Chondrocyte (in vitro differentiated cells): Measurements from ENCODE around the gene BBS1. TPM values are rescaled to one million over a fixed set of nuclear protein-coding genes. Genes with fewer than 3 reads are reported as not detected.

Experiments used
- DNase-seq: peaks from one replicate; pipeline ENCODE4 v3.0.0; 2021; ENCODE audit warnings: mixed read lengths, low spot score
- H3K27ac Mint-ChIP-seq: one replicate; pipeline ENCODE4 v1.8.0; 2021; ENCODE audit warnings: mild to moderate bottlenecking, moderate library complexity, mixed read lengths; ENCODE audit not compliant: unreplicated experiment
- H3K27me3 Mint-ChIP-seq: 2 replicates; pipeline ENCODE4 v1.8.0; 2021; ENCODE audit warnings: low read depth, mixed read lengths
- H3K36me3 Mint-ChIP-seq: 2 replicates; pipeline ENCODE4 v1.8.0; 2021; ENCODE audit warnings: low read depth, mixed read lengths
- H3K4me1 Mint-ChIP-seq: 2 replicates; pipeline ENCODE4 v1.8.0; 2021; ENCODE audit warnings: low read depth, mild to moderate bottlenecking, mixed read lengths
- H3K4me3 Mint-ChIP-seq: one replicate; pipeline ENCODE4 v1.8.0; 2021; ENCODE audit warnings: mild to moderate bottlenecking, moderate library complexity, mixed read lengths; ENCODE audit not compliant: unreplicated experiment
- H3K9me3 Mint-ChIP-seq: 2 replicates; pipeline ENCODE4 v1.8.0; 2021; ENCODE audit warnings: low read depth, mixed read lengths
- total RNA-seq: library from RNA; stranded (reverse); gene quantifications from 3 replicates; pipeline ENCODE4 v1.2.1, GENCODE V29; 2021
- TF ChIP-seq, protein P1 (sequence below): fragments of 200-600 bp; sonication (generic); IDR thresholded peaks from 2 replicates; pipeline ENCODE4 v1.5.0; 2021; ENCODE audit warnings: antibody characterized with exemption, mild to moderate bottlenecking, moderate library complexity

The BBS1 gene
- total RNA-seq, 1 donor from 2014 or later = 20.6 TPM

DNA sequence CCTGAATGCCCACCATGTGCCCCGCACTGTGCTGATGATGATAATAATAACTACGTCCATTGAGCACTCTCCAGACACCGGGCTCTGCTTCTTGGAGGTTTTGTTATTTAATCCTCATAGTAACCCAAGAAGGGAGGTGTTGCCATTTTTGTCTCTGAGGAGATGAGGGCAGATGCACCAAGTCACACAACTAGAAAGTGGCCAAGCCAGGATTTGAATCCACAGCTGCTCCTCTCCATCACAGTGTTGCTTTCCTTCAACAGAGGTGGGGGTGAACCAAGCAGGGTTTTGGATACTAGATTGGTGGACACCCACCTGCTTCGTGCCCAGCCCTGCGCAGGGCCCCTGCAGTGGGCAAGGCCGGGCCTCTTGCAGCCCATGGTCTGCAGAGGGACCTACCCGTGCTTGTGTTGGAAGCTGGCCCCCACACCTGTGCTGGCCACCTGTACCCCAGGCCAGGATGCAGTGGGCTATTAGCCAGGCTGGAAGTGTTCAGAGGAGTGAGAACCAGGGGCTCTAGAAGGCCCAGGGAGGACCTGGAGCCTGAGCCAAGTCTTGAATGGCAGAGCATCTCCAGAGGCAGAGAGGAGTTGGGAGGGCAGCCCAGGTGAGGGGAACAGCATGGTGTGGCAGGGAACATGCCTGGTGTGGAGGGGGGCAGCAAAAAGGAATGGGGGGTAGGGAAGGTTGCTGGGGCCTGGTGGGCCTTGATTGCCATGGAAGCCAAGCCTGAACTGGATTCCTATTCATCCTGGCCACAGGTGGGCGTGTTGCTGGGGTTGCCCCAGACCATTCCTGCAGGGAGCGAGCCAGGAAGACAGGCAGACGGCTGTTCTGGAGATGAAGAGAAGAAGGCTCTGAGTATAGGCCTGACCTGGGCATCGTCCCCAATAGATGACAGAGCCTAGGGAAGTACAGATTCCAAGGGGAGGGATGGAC, 32.9 kb upstream of the BBS1 start:
- TF ChIP-seq, protein P1, sequence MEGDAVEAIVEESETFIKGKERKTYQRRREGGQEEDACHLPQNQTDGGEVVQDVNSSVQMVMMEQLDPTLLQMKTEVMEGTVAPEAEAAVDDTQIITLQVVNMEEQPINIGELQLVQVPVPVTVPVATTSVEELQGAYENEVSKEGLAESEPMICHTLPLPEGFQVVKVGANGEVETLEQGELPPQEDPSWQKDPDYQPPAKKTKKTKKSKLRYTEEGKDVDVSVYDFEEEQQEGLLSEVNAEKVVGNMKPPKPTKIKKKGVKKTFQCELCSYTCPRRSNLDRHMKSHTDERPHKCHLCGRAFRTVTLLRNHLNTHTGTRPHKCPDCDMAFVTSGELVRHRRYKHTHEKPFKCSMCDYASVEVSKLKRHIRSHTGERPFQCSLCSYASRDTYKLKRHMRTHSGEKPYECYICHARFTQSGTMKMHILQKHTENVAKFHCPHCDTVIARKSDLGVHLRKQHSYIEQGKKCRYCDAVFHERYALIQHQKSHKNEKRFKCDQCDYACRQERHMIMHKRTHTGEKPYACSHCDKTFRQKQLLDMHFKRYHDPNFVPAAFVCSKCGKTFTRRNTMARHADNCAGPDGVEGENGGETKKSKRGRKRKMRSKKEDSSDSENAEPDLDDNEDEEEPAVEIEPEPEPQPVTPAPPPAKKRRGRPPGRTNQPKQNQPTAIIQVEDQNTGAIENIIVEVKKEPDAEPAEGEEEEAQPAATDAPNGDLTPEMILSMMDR = no peak
- H3K36me3 Mint-ChIP-seq = no peaks in the 10 kb centered on the region
- H3K4me1 Mint-ChIP-seq = peaks cover 18% of the 10 kb centered on the region
- no peak overlapping the region for H3K4me3 Mint-ChIP-seq
- no peaks in the 10 kb centered on the region for H3K27me3 Mint-ChIP-seq
- H3K9me3 Mint-ChIP-seq = no peaks in the 10 kb centered on the region
- no peak for DNase-seq
- H3K27ac Mint-ChIP-seq = peak overlapping the region; percentile 17

DNA sequence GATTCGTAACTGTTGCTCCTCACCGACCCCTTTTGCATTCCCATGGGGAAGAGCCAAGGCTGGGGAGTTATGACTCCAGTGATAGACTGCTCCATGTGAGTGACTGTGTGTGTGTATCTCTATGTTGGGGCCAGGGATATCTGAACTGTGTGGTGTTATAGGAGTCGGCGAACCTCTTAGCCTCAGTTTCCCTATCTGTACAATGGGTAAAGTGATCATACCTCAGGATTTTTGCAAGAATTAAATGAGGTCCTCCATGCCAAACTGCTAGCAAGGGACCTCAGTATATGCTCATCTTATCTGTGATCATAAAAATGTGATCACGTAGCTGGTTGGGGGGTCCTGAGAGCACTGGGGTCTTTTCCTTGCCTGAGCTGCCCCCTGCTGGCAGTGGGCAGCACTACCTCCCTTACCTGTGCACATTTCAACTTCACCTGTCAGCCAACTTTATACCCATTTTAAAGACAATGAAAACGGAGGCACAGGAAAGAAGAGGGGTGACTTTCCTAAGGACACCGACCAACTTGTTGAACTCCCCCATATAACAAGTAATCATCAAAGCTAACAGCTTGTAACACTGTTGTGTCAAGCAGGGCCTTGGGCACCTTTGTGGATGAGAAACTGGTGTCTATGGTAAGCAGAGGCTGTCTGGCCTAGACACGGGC, 31.6 kb upstream of the BBS1 start:
- DNase-seq = no peak
- peak overlapping the region; percentile 99 for H3K4me3 Mint-ChIP-seq
- no peaks in the 10 kb centered on the region for H3K27me3 Mint-ChIP-seq
- TF ChIP-seq, protein P1 = peak; percentile 85
- H3K36me3 Mint-ChIP-seq = no peaks in the 10 kb centered on the region
- H3K9me3 Mint-ChIP-seq = no peaks in the 10 kb centered on the region
- peak overlapping the region; percentile 95 for H3K27ac Mint-ChIP-seq
- peaks cover 18% of the 10 kb centered on the region for H3K4me1 Mint-ChIP-seq

DNA sequence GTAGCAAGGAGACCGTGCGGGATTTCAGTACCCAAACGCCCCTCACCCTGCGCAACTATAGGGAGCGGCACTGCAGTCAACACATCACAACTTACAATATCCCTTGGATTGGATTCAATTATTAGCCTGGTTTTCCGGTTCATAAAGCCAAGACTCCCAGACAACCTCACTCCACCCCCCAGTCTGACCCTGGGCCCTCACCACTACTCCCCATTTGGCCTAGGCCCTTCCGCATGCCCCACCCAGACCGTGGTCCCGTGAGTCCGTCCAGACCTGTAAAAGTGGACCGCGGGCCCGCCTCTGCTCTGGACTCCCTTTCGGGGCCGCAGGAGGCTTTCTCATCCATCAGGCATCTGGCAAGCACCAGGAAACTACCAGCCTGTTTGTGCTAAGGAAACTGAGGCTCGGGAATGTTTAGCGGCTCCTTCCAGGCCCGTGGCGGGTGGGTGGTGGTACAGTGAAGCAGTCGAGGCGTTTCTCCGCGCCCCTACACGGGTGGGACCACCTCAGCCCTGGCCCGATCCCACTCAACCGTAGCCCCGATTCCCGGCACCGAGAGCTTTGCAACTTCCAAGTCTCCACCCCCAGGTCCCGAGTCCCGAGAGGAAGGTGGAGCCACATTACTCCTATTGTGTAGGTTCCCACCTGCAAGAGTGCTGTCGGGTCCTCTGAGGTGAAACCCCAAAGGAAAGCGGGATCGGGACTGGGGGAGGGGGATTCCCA, 30.9 kb upstream of the BBS1 start:
- Mint-ChIP-seq H3K4me1 (peaks cover 18% of the 10 kb centered on the region), H3K36me3 (no peaks in the 10 kb centered on the region), H3K27me3 (no peaks in the 10 kb centered on the region), H3K4me3 (peak overlapping the region; percentile 99), H3K27ac (peak overlapping the region; percentile 95), H3K9me3 (no peaks in the 10 kb centered on the region)
- TF ChIP-seq, protein P1 = no peak
- no peak for DNase-seq

- no peaks in the 10 kb centered on the region for H3K27me3 Mint-ChIP-seq
- no peaks in the 10 kb centered on the region for H3K36me3 Mint-ChIP-seq
- H3K4me1 Mint-ChIP-seq = peaks cover 18% of the 10 kb centered on the region
- peak; percentile 99 for DNase-seq
- no peaks in the 10 kb centered on the region for H3K9me3 Mint-ChIP-seq
- H3K27ac Mint-ChIP-seq = peak within 1 kb of the TSS; percentile 95
- peak within 1 kb of the TSS; percentile 99 for H3K4me3 Mint-ChIP-seq
- TF ChIP-seq, protein P1 = no peak
Observed at GRCh38 chr11:66480117-66480938, 30.1 kb upstream of the BBS1 start, which contains the start of gene DPP3. TSS of gene DPP3 (plus strand) at chr11:66480434. CDS start at chr11:66482201, 1,767 bp downstream.
